Measurements from ENCODE around the gene DPH1.
"Not testable (repeated sequence)": the region's sequence is repeated elsewhere in the genome, so short reads cannot be mapped to it uniquely, and the experiment has no call there.

DPH1 gene

GRCh38 chr17:2009737-2010136 is 20.2 kb upstream of the DPH1 start:
- no peak overlapping the region for H3K4me3 ChIP-seq (ENCODE audit: low read depth, low read length)
- no peak for TF ChIP-seq CTCF (IDR thresholded peaks at IDR 0.05; ENCODE audit: low read depth, low read length)

GRCh38 chr17:2011411-2012371 is 18.3 kb upstream of the DPH1 start:
- no peak overlapping the region for H3K4me3 ChIP-seq (ENCODE audit: low read depth, low read length)
- TF ChIP-seq CTCF (IDR thresholded peaks at IDR 0.05; ENCODE audit: low read depth, low read length) = no peak

- no peak for TF ChIP-seq CTCF (IDR thresholded peaks at IDR 0.05; ENCODE audit: low read depth, low read length)
- no peak overlapping the region for H3K4me3 ChIP-seq (ENCODE audit: low read depth, low read length)
Observed at GRCh38 chr17:2012499-2012898, 17.5 kb upstream of the DPH1 start.

- H3K4me3 ChIP-seq (ENCODE audit: low read depth, low read length) = not testable (repeated sequence)
Observed at GRCh38 chr17:2013220-2013993, 16.5 kb upstream of the DPH1 start.

GRCh38 chr17:2013994-2014317 is 16.0 kb upstream of the DPH1 start:
- TF ChIP-seq CTCF (IDR thresholded peaks at IDR 0.05; ENCODE audit: low read depth, low read length) = no peak
- H3K4me3 ChIP-seq (ENCODE audit: low read depth, low read length) = no peak overlapping the region

- no peak for TF ChIP-seq CTCF (IDR thresholded peaks at IDR 0.05; ENCODE audit: low read depth, low read length)
- no peak overlapping the region for H3K4me3 ChIP-seq (ENCODE audit: low read depth, low read length)
Observed at GRCh38 chr17:2015314-2015713, 14.6 kb upstream of the DPH1 start.

- no peak overlapping the region for H3K4me3 ChIP-seq (ENCODE audit: low read depth, low read length)
- no peak for TF ChIP-seq CTCF (IDR thresholded peaks at IDR 0.05; ENCODE audit: low read depth, low read length)
Observed at GRCh38 chr17:2016494-2016893, 13.5 kb upstream of the DPH1 start.
